GM12891 (cell line): ENCODE results near the gene FAM241A.
"Not testable (repeated sequence)": the region's sequence is repeated elsewhere in the genome, so short reads cannot be mapped to it uniquely, and the experiment has no call there.

Experiments used
- POLR2A ChIP-seq: IDR thresholded peaks from 2 replicates; pipeline ENCODE4 v1.6.1; 2011; ENCODE audit warnings: low read depth, low read length, control low read depth
- TAF1 ChIP-seq: IDR thresholded peaks from 2 replicates; pipeline ENCODE4 v1.6.1; 2011; ENCODE audit warnings: low read depth, low read length, control low read depth

- not testable (repeated sequence) for TF ChIP-seq POLR2A, TAF1
Observed at GRCh38 chr4:112178741-112179140, 33.5 kb downstream of the FAM241A start.
